Esophagus (tissue), 2 donors: ENCODE measurements around the gene SH3BP5L. TPM values are rescaled to one million over a fixed set of nuclear protein-coding genes. Genes with fewer than 3 reads are reported as not detected.
A peak's percentile ranks its signal among the peaks of the same experiment; 100 is the strongest.

ENCODE experiments used
- H3K27ac ChIP-seq, 2 donors: one replicate each; pipeline ENCODE4 v1.5.1; 2013; ENCODE audit warnings: low read depth in 2 of 2, mild to moderate bottlenecking in 2 of 2, inconsistent platforms in 1 of 2, low read length in 1 of 2, moderate library complexity in 1 of 2
- H3K27me3 ChIP-seq, 2 donors: one replicate each; pipeline ENCODE4 v1.6.1; 2013; ENCODE audit warnings: low read length in 2 of 2, control low read depth in 1 of 2, mild to moderate bottlenecking in 1 of 2; ENCODE audit not compliant: insufficient read depth in 2 of 2, control insufficient read depth in 1 of 2
- H3K36me3 ChIP-seq, 2 donors: one replicate each; pipeline ENCODE4 v1.6.1; 2013; ENCODE audit warnings: low read length in 1 of 2; ENCODE audit not compliant: control insufficient read depth in 2 of 2, insufficient read depth in 2 of 2
- H3K4me1 ChIP-seq, 2 donors: one replicate each; pipeline ENCODE4 v1.6.1; 2013; ENCODE audit warnings: low read length in 1 of 2; ENCODE audit not compliant: control insufficient read depth in 2 of 2, insufficient read depth in 2 of 2
- H3K4me3 ChIP-seq, 2 donors: one replicate each; pipeline ENCODE4 v1.5.1; 2013; ENCODE audit warnings: low read length in 2 of 2, mild to moderate bottlenecking in 2 of 2, low read depth in 1 of 2, moderate library complexity in 1 of 2
- H3K9me3 ChIP-seq, 2 donors: one replicate each; pipeline ENCODE4 v1.6.1; 2013; ENCODE audit warnings: mild to moderate bottlenecking in 2 of 2, low read depth in 1 of 2, low read length in 1 of 2, moderate library complexity in 1 of 2; ENCODE audit not compliant: control insufficient read depth in 2 of 2, insufficient read depth in 1 of 2
- WGBS, 2 donors: extraction: QIAGEN DNeasy Blood & Tissue Kit; methylation state at CpG; one replicate each; pipeline ENCODE4 v1.1.7; 2013; 5-methylcytosine and 5-hydroxymethylcytosine counted together
- polyA plus RNA-seq, 2 donors: library from polyadenylated mRNA; stranded (reverse); fragments of 200-250 nt; gene quantifications; one replicate each; pipeline ENCODE4 v1.2.3, GENCODE V29; 2013
- donor health status: healthy with polysubstance abuse.
- donor health status: Bipolar disorder and iron deficiency.

The SH3BP5L gene
- polyA plus RNA-seq, 2 donors = 18.2 to 34.3 TPM

- Histone ChIP-seq H3K4me1 (peaks cover 7 to 17% of the 10 kb centered on the region in 2 donors), H3K27me3 (no peaks in the 10 kb centered on the region), H3K27ac (no peak overlapping the region), H3K4me3 (no peak overlapping the region), H3K9me3 (no peaks in the 10 kb centered on the region), H3K36me3 (peaks cover 2 to 6% of the 10 kb centered on the region in 2 donors)
- 88 to 93% methylated on average over 4 of the region's 4 CpGs for WGBS, 2 donors
These were observed 34.3 kb upstream of the SH3BP5L start for GRCh38 chr1:248860007-248860406.

- Histone ChIP-seq H3K9me3 (no peaks in the 10 kb centered on the region), H3K36me3 (peaks cover 2 to 9% of the 10 kb centered on the region in 2 donors), H3K4me3 (peak within 1 kb of the TSS; percentile 61 to 73), H3K27ac (peak within 1 kb of the TSS; percentile 91 to 93), H3K4me1 (peaks cover 7 to 17% of the 10 kb centered on the region in 2 donors), H3K27me3 (no peaks in the 10 kb centered on the region)
- WGBS, 2 donors = 6% methylated on average over 62 of the region's 62 CpGs
These were observed 33.5 kb upstream of the SH3BP5L start, which contains the start of gene ZNF692 for GRCh38 chr1:248858891-248859889. TSS of gene ZNF692 (minus strand) at chr1:248859085. CDS start at chr1:248858309, 776 bp downstream.

GRCh38 chr1:248858096-248858890 lies 32.6 kb upstream of the SH3BP5L start:
- Histone ChIP-seq H3K9me3 (no peaks in the 10 kb centered on the region), H3K27ac (peak overlapping the region; percentile 91 to 93), H3K27me3 (no peaks in the 10 kb centered on the region), H3K4me3 (peak overlapping the region; percentile 61 to 73), H3K36me3 (peaks cover 2 to 15% of the 10 kb centered on the region in 2 donors), H3K4me1 (peaks cover 3 to 13% of the 10 kb centered on the region in 2 donors)
- 1% methylated on average over 35 to 45 of the region's 45 CpGs for WGBS, 2 donors

- WGBS, 2 donors = 12 to 17% methylated on average over 4 of the region's 4 CpGs
- Histone ChIP-seq H3K4me3 (peak overlapping the region; percentile 61 to 73), H3K36me3 (peaks cover 2 to 15% of the 10 kb centered on the region in 2 donors), H3K27ac (peak overlapping the region; percentile 91 to 93), H3K4me1 (peaks cover 3 to 10% of the 10 kb centered on the region in 2 donors), H3K27me3 (no peaks in the 10 kb centered on the region), H3K9me3 (no peaks in the 10 kb centered on the region)
These were observed 32.0 kb upstream of the SH3BP5L start for GRCh38 chr1:248857749-248858095.

- H3K9me3 ChIP-seq = no peaks in the 10 kb centered on the region
- peaks cover 2 to 15% of the 10 kb centered on the region in 2 donors for H3K36me3 ChIP-seq
- no peaks in the 10 kb centered on the region for H3K27me3 ChIP-seq
- peaks cover 3 to 11% of the 10 kb centered on the region in 2 donors for H3K4me1 ChIP-seq
- H3K4me3 ChIP-seq = peak overlapping the region in 1 of 2 donors; percentile 61
- peak overlapping the region in 1 of 2 donors; percentile 93 for H3K27ac ChIP-seq
- 86 to 88% methylated on average over 7 of the region's 7 CpGs for WGBS, 2 donors
These were observed 31.5 kb upstream of the SH3BP5L start for GRCh38 chr1:248857201-248857600.

- 95 to 97% methylated on average over 1 of the region's 1 CpG for WGBS, 2 donors
- H3K36me3 ChIP-seq = peaks cover 2 to 17% of the 10 kb centered on the region in 2 donors
- H3K27ac ChIP-seq = no peak overlapping the region
These were observed 30.5 kb upstream of the SH3BP5L start for GRCh38 chr1:248856176-248856575.

GRCh38 chr1:248855580-248855979 lies 29.9 kb upstream of the SH3BP5L start:
- H3K27me3 ChIP-seq = no peaks in the 10 kb centered on the region

More at GRCh38 chr1:248856176-248856575, 30.5 kb upstream of the SH3BP5L start:
- peaks cover 3 to 11% of the 10 kb centered on the region in 2 donors for H3K4me1 ChIP-seq
- no peaks in the 10 kb centered on the region for H3K27me3 ChIP-seq
- no peak overlapping the region for H3K4me3 ChIP-seq
- H3K9me3 ChIP-seq = no peaks in the 10 kb centered on the region

GRCh38 chr1:248853663-248854375 lies 28.1 kb upstream of the SH3BP5L start:
- Histone ChIP-seq H3K36me3 (peaks cover 7 to 25% of the 10 kb centered on the region in 2 donors), H3K27me3 (no peaks in the 10 kb centered on the region), H3K27ac (no peak overlapping the region), H3K4me3 (no peak overlapping the region), H3K4me1 (peaks cover 3 to 8% of the 10 kb centered on the region in 2 donors), H3K9me3 (no peaks in the 10 kb centered on the region)
- WGBS, 2 donors = 80 to 86% methylated on average over 8 of the region's 8 CpGs

More at GRCh38 chr1:248855580-248855979, 29.9 kb upstream of the SH3BP5L start:
- WGBS, 2 donors = 87 to 89% methylated on average over 6 of the region's 6 CpGs
- Histone ChIP-seq H3K27ac (no peak overlapping the region), H3K4me1 (peaks cover 3 to 11% of the 10 kb centered on the region in 2 donors), H3K36me3 (peaks cover 2 to 22% of the 10 kb centered on the region in 2 donors), H3K4me3 (no peak overlapping the region), H3K9me3 (no peaks in the 10 kb centered on the region)
